Neural cell (in vitro differentiated cells): Measurements from ENCODE around the gene SND1.

Source experiments
- EP300 ChIP-seq: fragments of 450-650 bp; conservative IDR thresholded peaks from 2 replicates; pipeline ENCODE4 v1.6.1; 2014; ENCODE audit warnings: antibody characterized with exemption, mild to moderate bottlenecking, moderate library complexity; ENCODE audit not compliant: poor library complexity, severe bottlenecking
- EZH2 ChIP-seq: fragments of 200-600, 300-800 bp; shearing (Covaris generic), sonication (generic); IDR thresholded peaks from 2 replicates; pipeline ENCODE4 v1.6.1; 2014; ENCODE audit warnings: antibody characterized with exemption, low read length, borderline replicate concordance, mild to moderate bottlenecking; ENCODE audit not compliant: insufficient read depth, poor library complexity, severe bottlenecking
- MXI1 ChIP-seq: fragments of 450-650 bp; conservative IDR thresholded peaks from 2 replicates; pipeline ENCODE4 v1.6.1; 2014; ENCODE audit warnings: antibody characterized with exemption, mild to moderate bottlenecking; ENCODE audit not compliant: poor library complexity, severe bottlenecking
- POLR2AphosphoS5 ChIP-seq: IDR thresholded peaks from 2 replicates; pipeline ENCODE4 v1.6.1; 2012
- RAD21 ChIP-seq: fragments of 450-650 bp; conservative IDR thresholded peaks from 2 replicates; pipeline ENCODE4 v1.6.1; 2014; ENCODE audit warnings: antibody characterized with exemption, mild to moderate bottlenecking, moderate library complexity
- SMC3 ChIP-seq: fragments of 450-650 bp; conservative IDR thresholded peaks from 2 replicates; pipeline ENCODE4 v1.6.1; 2014; ENCODE audit warnings: antibody characterized with exemption, mild to moderate bottlenecking, moderate library complexity; ENCODE audit not compliant: poor library complexity
- TAF1 ChIP-seq: IDR thresholded peaks from 2 replicates; pipeline ENCODE4 v1.6.1; 2012; ENCODE audit warnings: low read depth
- TF ChIP-seq, protein P1 (sequence below): fragments of 450-650 bp; IDR thresholded peaks from 2 replicates; pipeline ENCODE4 v1.5.1; 2014; ENCODE audit warnings: antibody characterized with exemption, mild to moderate bottlenecking, moderate library complexity; ENCODE audit not compliant: poor library complexity, severe bottlenecking
- TF ChIP-seq, protein P2 (sequence below): IDR thresholded peaks from 2 replicates; pipeline ENCODE4 v1.6.1; 2012; ENCODE audit warnings: borderline replicate concordance

- TF ChIP-seq, protein P1, sequence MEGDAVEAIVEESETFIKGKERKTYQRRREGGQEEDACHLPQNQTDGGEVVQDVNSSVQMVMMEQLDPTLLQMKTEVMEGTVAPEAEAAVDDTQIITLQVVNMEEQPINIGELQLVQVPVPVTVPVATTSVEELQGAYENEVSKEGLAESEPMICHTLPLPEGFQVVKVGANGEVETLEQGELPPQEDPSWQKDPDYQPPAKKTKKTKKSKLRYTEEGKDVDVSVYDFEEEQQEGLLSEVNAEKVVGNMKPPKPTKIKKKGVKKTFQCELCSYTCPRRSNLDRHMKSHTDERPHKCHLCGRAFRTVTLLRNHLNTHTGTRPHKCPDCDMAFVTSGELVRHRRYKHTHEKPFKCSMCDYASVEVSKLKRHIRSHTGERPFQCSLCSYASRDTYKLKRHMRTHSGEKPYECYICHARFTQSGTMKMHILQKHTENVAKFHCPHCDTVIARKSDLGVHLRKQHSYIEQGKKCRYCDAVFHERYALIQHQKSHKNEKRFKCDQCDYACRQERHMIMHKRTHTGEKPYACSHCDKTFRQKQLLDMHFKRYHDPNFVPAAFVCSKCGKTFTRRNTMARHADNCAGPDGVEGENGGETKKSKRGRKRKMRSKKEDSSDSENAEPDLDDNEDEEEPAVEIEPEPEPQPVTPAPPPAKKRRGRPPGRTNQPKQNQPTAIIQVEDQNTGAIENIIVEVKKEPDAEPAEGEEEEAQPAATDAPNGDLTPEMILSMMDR, result no peak
- TF ChIP-seq EP300, result peak; percentile 30
- TF ChIP-seq MXI1, result no peak
- no peak for TF ChIP-seq POLR2AphosphoS5
- TF ChIP-seq RAD21, result no peak
- TF ChIP-seq EZH2, result no peak
- no peak for TF ChIP-seq TAF1
- TF ChIP-seq, protein P2, sequence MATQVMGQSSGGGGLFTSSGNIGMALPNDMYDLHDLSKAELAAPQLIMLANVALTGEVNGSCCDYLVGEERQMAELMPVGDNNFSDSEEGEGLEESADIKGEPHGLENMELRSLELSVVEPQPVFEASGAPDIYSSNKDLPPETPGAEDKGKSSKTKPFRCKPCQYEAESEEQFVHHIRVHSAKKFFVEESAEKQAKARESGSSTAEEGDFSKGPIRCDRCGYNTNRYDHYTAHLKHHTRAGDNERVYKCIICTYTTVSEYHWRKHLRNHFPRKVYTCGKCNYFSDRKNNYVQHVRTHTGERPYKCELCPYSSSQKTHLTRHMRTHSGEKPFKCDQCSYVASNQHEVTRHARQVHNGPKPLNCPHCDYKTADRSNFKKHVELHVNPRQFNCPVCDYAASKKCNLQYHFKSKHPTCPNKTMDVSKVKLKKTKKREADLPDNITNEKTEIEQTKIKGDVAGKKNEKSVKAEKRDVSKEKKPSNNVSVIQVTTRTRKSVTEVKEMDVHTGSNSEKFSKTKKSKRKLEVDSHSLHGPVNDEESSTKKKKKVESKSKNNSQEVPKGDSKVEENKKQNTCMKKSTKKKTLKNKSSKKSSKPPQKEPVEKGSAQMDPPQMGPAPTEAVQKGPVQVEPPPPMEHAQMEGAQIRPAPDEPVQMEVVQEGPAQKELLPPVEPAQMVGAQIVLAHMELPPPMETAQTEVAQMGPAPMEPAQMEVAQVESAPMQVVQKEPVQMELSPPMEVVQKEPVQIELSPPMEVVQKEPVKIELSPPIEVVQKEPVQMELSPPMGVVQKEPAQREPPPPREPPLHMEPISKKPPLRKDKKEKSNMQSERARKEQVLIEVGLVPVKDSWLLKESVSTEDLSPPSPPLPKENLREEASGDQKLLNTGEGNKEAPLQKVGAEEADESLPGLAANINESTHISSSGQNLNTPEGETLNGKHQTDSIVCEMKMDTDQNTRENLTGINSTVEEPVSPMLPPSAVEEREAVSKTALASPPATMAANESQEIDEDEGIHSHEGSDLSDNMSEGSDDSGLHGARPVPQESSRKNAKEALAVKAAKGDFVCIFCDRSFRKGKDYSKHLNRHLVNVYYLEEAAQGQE, result no peak
- TF ChIP-seq SMC3, result no peak
Observed at GRCh38 chr7:127682140-127682539, 30.1 kb downstream of the SND1 start.
